Lung microvascular endothelial cell (primary cell): ENCODE measurements around the gene MMP1. TPM values are rescaled to one million over a fixed set of nuclear protein-coding genes. Genes with fewer than 3 reads are reported as not detected.

ENCODE experiments used
- DNase-seq, 2 donors: peaks; one replicate each; pipeline versions ENCODE4 v3.0.0 to v3.0.0-alpha.2; 2010; ENCODE audit warnings: low read depth in 2 of 2
- total RNA-seq: library from RNA; depleted of rRNA; stranded (reverse); fragments of >200 nt; gene quantifications from 2 replicates; pipeline ENCODE4 v1.2.1, GENCODE V29; 2014

Gene MMP1
- total RNA-seq, 1 donor from 2014 or later: 28.4 TPM

DNA sequence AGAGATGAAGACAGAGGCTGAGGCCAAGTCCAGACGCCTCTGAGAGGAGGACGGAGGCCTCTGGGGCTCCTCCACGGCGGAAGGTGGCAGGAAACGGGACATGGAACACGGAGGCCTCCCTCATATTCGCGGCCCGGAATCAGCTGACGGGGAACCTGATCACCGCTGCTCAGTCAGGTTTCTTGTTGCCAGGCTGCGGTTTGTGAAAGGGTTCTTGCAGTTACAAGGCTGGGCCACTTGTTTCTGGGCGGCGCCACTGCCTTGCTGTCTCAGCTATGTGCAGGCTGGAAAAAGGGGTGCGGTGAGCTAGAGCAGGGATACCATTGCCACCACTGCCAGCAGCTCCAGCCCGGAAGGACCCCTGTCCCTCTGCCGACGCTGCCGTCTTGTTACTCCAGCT, 10.0 kb upstream of the MMP1 start:
- DNase-seq: peak in 1 of 2 donors; percentile 34

DNA sequence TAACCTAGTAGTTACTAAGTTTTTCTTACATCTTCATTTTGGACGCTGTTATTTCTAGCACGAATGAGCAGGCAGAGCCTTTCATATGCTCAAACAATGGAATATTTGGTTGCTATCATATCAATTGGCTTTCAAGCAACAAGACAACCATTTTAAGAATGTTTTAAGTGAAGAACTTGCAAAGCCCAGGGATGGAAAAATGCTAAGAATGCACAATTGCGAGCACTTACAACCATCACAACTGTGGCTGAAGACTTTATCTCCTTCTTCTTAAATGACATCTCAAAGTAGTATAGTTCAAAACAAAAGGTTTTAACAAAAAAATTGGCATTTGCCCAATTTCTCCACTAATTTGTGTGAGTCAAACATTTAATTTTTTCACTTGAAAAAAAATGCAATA, 8.3 kb upstream of the MMP1 start:
- DNase-seq: no peak

- peak; percentile 75 to 93 for DNase-seq
Observed at GRCh38 chr11:102802341-102802740, 4.4 kb upstream of the MMP1 start.

DNA sequence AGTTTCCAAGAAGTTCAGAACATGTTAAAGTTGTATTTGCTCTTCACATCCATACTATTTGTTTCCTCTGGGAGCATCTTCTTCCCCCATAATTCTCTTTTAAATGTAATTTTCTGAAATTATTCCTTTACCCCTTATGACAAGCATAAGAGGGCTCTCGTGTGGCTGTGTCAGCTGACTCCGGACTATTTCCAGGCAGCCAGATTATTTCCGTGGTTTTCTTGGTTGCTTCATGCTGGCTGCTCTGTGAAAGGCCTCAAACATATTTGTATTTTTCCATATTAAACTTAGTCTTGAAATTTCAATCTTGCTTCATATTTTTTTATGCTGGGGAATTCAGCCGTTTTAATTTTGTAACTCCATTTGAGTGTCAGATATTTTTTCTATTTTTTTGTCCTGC, 2.8 kb upstream of the MMP1 start:
- no peak for DNase-seq

- peak; percentile 21 to 95 for DNase-seq
Observed at GRCh38 chr11:102799681-102800340, 1.9 kb upstream of the MMP1 start.

DNA sequence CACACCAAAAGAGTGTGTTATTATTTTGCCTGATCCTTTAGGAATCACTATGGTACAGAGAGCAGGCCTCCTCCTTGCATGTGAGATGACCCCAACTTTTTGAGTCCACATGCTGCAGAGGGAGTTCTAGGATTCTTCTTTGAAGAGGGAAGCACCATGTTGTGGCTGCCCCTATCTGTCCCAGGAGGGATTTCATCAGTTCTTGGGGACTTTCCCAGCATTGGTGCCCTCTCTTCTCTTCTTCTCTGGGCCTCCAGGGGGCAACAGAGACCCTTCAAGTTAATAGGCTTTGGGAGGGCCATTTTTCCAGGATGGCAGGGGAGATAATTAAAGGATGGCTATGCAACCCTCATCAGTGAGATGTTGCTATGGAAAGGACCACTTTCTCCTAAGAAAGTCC, 3.6 kb downstream of the MMP1 start:
- DNase-seq: peak; percentile 60 to 67

DNA sequence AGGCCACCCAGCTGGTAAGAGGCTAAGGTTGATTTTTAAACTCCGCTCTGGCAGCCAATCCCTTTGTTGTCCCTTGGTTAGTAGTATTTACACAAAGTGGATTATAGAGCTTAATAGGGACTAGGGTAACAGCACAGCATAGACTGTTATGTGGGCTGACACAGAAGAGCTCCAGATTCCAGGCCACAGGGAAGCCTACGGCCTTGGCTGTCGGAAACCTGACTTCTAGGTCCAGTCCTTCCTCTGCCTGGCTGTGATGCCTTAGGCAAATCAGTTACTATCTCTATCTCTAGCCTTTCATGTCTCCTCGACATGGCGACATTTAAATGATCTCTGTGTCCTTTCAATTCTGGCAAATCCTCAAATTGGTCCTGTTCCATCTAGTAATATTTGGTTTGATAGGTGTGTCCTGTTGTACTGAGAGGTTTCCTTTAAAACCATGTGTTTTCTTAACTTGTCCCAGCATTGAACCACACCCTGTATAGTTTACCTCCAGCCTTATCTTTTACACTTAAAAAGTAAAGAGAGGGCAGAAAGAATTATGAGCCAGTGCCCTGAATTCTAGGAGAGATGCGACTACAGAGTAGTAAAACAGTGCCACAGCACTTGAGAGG, 4.2 kb downstream of the MMP1 start:
- no peak for DNase-seq

DNA sequence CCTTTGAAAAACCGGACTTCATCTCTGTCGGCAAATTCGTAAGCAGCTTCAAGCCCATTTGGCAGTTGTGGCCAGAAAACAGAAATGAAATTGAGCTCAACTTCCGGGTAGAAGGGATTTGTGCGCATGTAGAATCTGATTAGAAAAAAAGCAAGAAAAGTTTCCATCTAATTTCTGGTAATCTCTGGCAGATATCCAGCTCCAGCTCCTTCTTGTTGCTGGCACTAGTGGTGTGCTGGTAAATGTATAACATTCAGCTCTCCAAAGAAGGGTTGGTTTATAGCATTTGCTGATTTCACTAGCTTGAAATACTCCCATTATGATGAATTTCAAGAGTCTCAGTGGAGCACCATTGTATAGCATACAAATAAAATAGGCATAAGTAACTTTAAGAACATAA, 5.4 kb downstream of the MMP1 start:
- peak in 1 of 2 donors; percentile 32 for DNase-seq

GRCh38 chr11:102791271-102792036, 6.5 kb downstream of the MMP1 start:
- no peak for DNase-seq

GRCh38 chr11:102788334-102788995, 9.5 kb downstream of the MMP1 start:
- DNase-seq: peak in 1 of 2 donors; percentile 40

DNA sequence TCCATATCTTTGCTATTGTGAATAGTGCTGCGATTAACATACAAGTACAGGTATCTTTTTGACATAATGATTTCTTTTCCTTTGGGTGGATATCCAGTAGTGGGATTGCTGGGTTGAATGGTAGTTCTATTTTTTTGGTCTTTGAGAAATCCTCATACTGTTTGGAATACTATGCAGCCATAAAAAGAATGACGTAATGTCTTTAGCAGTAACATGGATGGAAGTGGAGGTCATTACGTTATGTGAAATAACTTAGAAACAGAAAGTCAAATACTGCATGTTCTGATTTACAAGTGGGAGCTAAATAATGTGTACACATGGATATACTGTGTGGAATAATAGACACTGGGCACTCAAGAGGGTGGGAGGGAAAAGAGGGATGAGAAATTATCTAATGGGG, 13.6 kb downstream of the MMP1 start:
- DNase-seq: no peak

- no peak for DNase-seq
Observed at GRCh38 chr11:102783720-102784119, 14.2 kb downstream of the MMP1 start.

DNA sequence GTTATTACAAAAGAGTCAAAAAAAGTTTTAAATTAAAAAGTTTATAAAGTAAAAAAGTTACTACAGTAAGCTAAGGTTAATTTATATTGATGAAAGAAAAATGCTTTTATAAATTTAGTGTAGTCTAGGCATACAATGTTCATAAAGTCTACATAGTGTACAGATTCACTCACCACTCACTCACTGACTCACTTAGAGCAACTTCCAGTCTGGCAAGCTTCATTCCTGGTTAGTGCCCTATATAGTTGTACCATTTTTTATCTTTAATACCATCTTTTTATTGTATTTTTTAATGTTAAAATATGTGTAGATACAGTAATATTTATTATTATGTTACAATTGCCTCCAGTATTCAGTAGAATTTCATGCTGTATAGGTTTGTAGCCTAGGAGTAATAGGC, 14.9 kb downstream of the MMP1 start:
- DNase-seq: no peak

- no peak for DNase-seq
Observed at GRCh38 chr11:102781676-102782075, 16.3 kb downstream of the MMP1 start.

- DNase-seq: peak; percentile 51 to 94
Observed at GRCh38 chr11:102780491-102780918, 17.5 kb downstream of the MMP1 start, which contains the start of gene MMP10. Gene MMP10, minus strand, starts transcription at chr11:102780628. Its CDS starts 37 bp downstream, at chr11:102780591.

DNA sequence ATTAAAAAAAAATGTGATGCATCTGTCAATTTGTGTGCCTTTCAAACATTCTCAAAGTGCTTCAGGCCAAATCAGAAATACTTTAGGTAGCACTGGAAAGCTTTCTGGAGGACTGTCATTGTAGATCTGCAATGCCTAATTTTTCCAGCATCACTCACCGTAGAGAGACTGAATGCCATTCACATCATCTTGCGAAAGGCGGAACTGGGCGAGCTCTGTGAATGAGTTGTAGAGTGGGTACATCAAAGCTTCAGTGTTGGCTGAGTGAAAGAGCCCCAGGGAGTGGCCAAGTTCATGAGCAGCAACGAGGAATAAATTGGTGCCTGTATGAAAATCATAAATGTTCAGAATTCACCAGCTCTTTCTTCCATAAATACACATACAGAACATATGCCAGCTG, 21.5 kb downstream of the MMP1 start:
- no peak for DNase-seq

GRCh38 chr11:102773386-102773785, 24.6 kb downstream of the MMP1 start:
- no peak for DNase-seq

GRCh38 chr11:102771351-102771750, 26.6 kb downstream of the MMP1 start:
- peak in 1 of 2 donors; percentile 45 for DNase-seq

DNA sequence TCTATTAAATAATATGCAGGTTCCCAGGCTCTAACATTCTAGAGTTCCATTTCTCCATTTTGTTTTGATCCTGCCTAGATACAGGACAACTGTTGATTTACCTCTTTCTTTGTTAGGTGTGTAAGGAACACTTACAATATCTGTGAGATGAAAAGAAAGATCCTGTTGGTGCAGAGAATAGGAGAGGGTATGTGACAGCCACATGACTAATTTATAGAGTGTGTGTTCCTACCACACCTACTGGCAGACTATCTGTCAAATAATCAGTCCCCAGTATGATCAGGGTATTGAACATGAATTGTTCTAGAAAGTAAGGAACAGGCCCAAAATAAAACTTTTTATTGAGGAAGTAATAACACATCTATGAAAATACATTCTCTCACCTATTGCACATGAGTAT, 27.8 kb downstream of the MMP1 start:
- DNase-seq: no peak

DNA sequence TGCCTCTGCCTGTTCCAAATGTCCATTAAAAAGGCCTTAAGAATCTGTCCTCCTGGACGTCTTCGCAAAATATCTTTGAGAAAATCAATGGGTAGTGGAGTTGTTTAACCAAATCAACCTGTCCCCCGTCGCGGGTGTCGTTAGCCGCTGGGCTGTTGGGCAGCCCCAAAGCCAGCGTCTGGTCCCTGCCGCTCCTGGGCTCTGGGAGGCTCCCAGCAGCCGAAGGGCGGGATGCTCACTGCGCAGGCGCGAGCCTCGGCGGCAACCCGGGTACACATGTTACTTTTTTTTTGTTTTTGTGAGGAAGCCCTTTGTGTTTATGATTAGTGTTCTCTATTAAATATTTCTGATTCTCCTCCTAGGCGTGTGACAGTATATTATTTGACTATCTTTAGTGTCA, 30.2 kb downstream of the MMP1 start:
- DNase-seq: no peak

GRCh38 chr11:102763440-102763839, 34.5 kb downstream of the MMP1 start:
- peak in 1 of 2 donors; percentile 26 for DNase-seq

DNA sequence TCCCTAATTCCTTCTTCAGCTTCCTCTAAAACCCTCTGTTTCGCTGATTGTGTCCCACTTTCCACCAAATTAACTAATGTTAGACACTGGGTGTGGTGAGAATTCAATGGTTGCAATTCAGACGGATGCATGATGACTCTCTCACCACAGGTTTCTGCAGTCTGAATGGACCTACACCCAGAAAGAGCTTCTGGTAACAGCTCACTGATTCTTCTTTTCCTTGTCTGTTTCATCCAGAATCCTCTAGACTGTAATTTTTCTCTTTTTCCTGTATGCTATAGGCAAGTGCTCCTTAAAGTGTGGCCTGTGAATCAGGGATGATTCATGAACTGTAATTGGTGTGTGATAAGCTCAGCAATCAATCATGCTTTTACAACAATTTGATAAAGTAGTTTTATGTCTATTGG, 35.6 kb downstream of the MMP1 start:
- DNase-seq: peak in 1 of 2 donors; percentile 67
